Uterus (tissue), 4 donors: ENCODE results near the gene C9orf153. TPM values are rescaled to one million over a fixed set of nuclear protein-coding genes. Genes with fewer than 3 reads are reported as not detected.
"Not testable (repeated sequence)": the region's sequence is repeated elsewhere in the genome, so short reads cannot be mapped to it uniquely, and the experiment has no call there.

ENCODE experiments used
- DNase-seq, 2 donors: peaks; one replicate each; pipeline ENCODE4 v3.0.0-alpha.2; 2019 to 2020
- H3K27ac ChIP-seq, 2 donors: fragments of 200-600 bp; sonication (generic); 1 replicate in 1 of 2; 2 replicates in 1 of 2; pipeline ENCODE4 v1.5.1; 2016 to 2018
- H3K27me3 ChIP-seq, 2 donors: fragments of 200-600 bp; sonication (generic); one replicate each; pipeline ENCODE4 v1.5.1; 2018 to 2019; ENCODE audit warnings: control low read depth in 1 of 2
- H3K36me3 ChIP-seq, 2 donors: fragments of 200-600 bp; sonication (generic); one replicate each; pipeline ENCODE4 v1.5.1; 2019; ENCODE audit warnings: control low read depth in 1 of 2
- H3K4me1 ChIP-seq, 2 donors: fragments of 200-600 bp; sonication (generic); one replicate each; pipeline ENCODE4 v1.5.1; 2018 to 2019; ENCODE audit warnings: control low read depth in 1 of 2
- H3K4me3 ChIP-seq, 2 donors: fragments of 200-600 bp; sonication (generic); 1 replicate in 1 of 2; 2 replicates in 1 of 2; pipeline ENCODE4 v1.5.1; 2018 to 2019; ENCODE audit warnings: mild to moderate bottlenecking in 1 of 2
- H3K9me3 ChIP-seq, 2 donors: fragments of 200-600 bp; sonication (generic); one replicate each; pipeline ENCODE4 v1.5.1; 2019; ENCODE audit warnings: control low read depth in 1 of 2
- POLR2A ChIP-seq, 2 donors: fragments of 450-650 bp; IDR thresholded peaks; one replicate each; pipeline ENCODE4 v1.6.1; 2016; ENCODE audit warnings: antibody characterized with exemption in 2 of 2, mild to moderate bottlenecking in 1 of 2, moderate library complexity in 1 of 2
- intact Hi-C: fragments of 100-400 bp; cut with DNase I; formaldehyde crosslinking; loops from one replicate; pipeline ENCODE4 v1.15.1; 2023; ENCODE audit warnings: low total_unique reads
- total RNA-seq, 4 donors: library from RNA; depleted of rRNA in 3 of 4; stranded (reverse); fragments of >200 nt in 3 of 4; gene quantifications; one replicate each; pipeline versions ENCODE4 v1.1.0 to v1.2.4, GENCODE V29; 2014 to 2023
- TF ChIP-seq, protein P1 (sequence below), 4 experiments: fragments of 200-600 bp in 2 of 4; fragments of 450-650 bp in 2 of 4; sonication (generic) in 2 of 4; IDR thresholded peaks; one replicate each; pipeline ENCODE4 v1.5.1; 2016 to 2019; ENCODE audit warnings: antibody characterized with exemption in 4 of 4, mild to moderate bottlenecking in 2 of 4, moderate library complexity in 1 of 4
- donor health status: DM: yes; HTN: yes; CAD: no.

Gene C9orf153
- total RNA-seq, 4 donors from 2014 or later = 0.82 to 1.8 (median 1.5) TPM; not detected in 1

DNA sequence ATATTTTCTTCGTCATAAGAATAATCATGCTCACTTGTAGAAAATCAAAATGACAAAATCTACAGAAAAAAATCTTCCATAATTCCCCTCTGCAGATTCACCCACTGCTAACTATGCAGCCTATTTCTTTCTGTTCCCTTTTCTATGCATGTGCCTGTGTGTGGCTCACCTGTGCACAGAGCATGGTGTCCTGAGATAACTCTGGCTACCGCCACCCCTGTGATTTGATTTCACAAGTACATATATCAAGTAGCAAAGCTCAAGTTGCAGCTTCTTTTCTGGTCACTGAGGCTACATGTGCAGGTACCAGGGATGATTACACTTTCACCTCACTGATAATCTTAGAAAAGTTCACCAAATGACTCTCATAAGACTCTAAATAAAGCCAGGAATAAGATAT lies 41.2 kb upstream of the C9orf153 start:
- no peak overlapping the region for H3K27ac ChIP-seq
- no peaks in the 10 kb centered on the region for H3K4me1 ChIP-seq
- no peaks in the 10 kb centered on the region for H3K36me3 ChIP-seq
- no peaks in the 10 kb centered on the region for H3K27me3 ChIP-seq
- no peak overlapping the region for H3K4me3 ChIP-seq
- TF ChIP-seq POLR2A (IDR thresholded peaks at IDR 0.05) = no peak
- TF ChIP-seq, protein P1, sequence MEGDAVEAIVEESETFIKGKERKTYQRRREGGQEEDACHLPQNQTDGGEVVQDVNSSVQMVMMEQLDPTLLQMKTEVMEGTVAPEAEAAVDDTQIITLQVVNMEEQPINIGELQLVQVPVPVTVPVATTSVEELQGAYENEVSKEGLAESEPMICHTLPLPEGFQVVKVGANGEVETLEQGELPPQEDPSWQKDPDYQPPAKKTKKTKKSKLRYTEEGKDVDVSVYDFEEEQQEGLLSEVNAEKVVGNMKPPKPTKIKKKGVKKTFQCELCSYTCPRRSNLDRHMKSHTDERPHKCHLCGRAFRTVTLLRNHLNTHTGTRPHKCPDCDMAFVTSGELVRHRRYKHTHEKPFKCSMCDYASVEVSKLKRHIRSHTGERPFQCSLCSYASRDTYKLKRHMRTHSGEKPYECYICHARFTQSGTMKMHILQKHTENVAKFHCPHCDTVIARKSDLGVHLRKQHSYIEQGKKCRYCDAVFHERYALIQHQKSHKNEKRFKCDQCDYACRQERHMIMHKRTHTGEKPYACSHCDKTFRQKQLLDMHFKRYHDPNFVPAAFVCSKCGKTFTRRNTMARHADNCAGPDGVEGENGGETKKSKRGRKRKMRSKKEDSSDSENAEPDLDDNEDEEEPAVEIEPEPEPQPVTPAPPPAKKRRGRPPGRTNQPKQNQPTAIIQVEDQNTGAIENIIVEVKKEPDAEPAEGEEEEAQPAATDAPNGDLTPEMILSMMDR (IDR thresholded peaks at IDR 0.05) = no peak
- intact Hi-C loops = no loop called here
- DNase-seq = no peak
- no peaks in the 10 kb centered on the region for H3K9me3 ChIP-seq

GRCh38 chr9:86298873-86299272 lies 39.4 kb upstream of the C9orf153 start:
- Histone ChIP-seq H3K9me3 (no peaks in the 10 kb centered on the region), H3K36me3 (no peaks in the 10 kb centered on the region)
- no peak for DNase-seq

DNA sequence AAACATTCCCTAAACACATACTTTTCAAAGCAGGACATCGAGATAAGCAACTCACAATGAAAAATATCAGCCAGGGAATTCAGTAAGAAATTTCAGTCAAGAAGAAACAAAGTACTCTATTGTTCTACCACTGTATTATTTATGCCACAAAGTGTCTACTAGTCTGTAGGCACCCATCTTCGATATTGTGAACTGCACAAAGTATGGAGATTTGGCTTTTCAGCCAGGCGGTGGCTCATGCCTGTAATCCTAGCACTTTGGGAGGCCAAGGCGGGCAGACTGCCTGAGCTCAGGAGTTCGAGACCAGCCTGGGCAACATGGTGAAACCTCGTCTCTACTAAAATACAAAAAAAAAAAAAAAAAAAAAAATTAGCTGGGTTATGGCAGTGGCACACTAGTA lies 30.9 kb upstream of the C9orf153 start:
- DNase-seq, H3K36me3 ChIP-seq, H3K27me3 ChIP-seq, H3K4me3 ChIP-seq, H3K4me1 ChIP-seq, H3K27ac ChIP-seq, H3K9me3 ChIP-seq, intact Hi-C loops: not testable (repeated sequence)

More at GRCh38 chr9:86298873-86299272, 39.4 kb upstream of the C9orf153 start:
- no peak overlapping the region for H3K27ac ChIP-seq
- TF ChIP-seq, protein P1 (IDR thresholded peaks at IDR 0.05) = no peak
- no peak for TF ChIP-seq POLR2A (IDR thresholded peaks at IDR 0.05)
- H3K27me3 ChIP-seq = no peaks in the 10 kb centered on the region
- intact Hi-C loops = no loop called here
- no peaks in the 10 kb centered on the region for H3K4me1 ChIP-seq
- H3K4me3 ChIP-seq = no peak overlapping the region

DNA sequence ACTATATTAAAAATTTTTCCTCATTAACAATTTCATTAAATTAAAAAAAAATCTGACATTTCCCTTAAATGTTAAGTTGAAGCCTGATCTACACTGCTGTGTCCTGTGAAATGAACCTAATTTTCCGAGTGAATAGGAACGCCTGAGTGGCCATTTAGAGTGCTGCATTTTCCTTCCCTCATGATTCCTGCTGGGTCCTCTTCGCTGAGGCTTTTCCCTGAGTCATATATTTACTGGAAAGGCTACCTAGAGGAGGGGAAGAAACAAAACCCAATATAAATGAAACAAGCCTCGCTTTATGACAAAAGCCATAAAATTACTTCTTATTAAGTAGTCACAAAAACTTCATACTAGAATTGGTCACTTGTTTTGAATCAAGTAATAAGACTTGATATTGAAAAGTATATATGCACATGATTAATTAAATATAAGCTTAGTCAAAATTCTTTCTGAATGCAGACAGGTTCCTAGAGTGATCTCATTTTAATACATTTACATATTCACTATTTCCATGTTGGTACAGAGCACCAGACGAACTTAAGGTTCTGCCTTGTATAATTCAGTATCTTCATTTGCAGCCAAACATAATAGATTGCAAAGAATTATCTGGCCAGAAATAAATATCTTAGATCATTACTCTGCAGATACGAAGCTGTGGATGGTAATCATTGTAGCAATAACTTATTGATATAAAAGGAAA lies 29.2 kb upstream of the C9orf153 start:
- Histone ChIP-seq H3K4me3 (no peak overlapping the region), H3K27me3 (no peaks in the 10 kb centered on the region), H3K27ac (no peak overlapping the region), H3K4me1 (no peaks in the 10 kb centered on the region), H3K36me3 (no peaks in the 10 kb centered on the region), H3K9me3 (no peaks in the 10 kb centered on the region)
- intact Hi-C loops = no loop called here
- TF ChIP-seq, protein P1 (IDR thresholded peaks at IDR 0.05) = no peak
- no peak for TF ChIP-seq POLR2A (IDR thresholded peaks at IDR 0.05)
- DNase-seq = no peak

DNA sequence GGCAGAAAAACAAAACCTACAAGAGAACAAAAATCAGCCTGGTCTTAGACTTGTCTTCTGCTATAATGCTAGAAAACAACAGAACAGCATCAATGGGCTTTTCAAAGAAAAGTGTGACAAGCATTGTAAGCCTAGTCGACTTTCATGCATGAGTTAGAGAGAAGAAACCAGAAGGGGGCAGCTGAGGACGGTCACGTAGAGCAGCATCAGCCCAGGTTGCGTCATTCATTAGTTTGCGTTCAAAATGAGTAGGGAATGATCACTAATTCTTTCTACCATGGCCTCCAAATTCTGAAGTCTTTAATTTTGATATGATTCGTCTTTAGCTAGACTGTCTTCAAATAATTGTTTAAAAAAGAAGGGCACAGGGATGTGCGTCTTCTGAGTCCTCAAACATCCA lies 27.6 kb upstream of the C9orf153 start:
- Histone ChIP-seq H3K36me3 (no peaks in the 10 kb centered on the region), H3K9me3 (no peaks in the 10 kb centered on the region), H3K4me1 (no peaks in the 10 kb centered on the region), H3K27ac (no peak overlapping the region), H3K27me3 (no peaks in the 10 kb centered on the region), H3K4me3 (no peak overlapping the region)
- DNase-seq = no peak
- TF ChIP-seq, protein P1 (IDR thresholded peaks at IDR 0.05) = peak in 1 of 4 experiments; percentile 15
- no peak for TF ChIP-seq POLR2A (IDR thresholded peaks at IDR 0.05)
- intact Hi-C loops = no loop called here
